HG03460 (cell line): ENCODE results near the gene EIF1.

Experiments
- ATAC-seq: cut with Tn5 transposase; IDR thresholded peaks from one replicate; pipeline ENCODE4 v1.9.1; 2021; ENCODE audit not compliant: unreplicated experiment

Gene EIF1

GRCh38 chr17:41734139-41734948, 45.7 kb downstream of the EIF1 start, which contains the start of gene HAP1:
HAP1 (minus strand) TSS chr17:41734643; CDS start chr17:41734634, 9 bp downstream.
- ATAC-seq = no peak

- no peak for ATAC-seq
Measured at GRCh38 chr17:41734949-41735313, 46.2 kb downstream of the EIF1 start.

GRCh38 chr17:41735744-41736143, 47.1 kb downstream of the EIF1 start:
- no peak for ATAC-seq

DNA sequence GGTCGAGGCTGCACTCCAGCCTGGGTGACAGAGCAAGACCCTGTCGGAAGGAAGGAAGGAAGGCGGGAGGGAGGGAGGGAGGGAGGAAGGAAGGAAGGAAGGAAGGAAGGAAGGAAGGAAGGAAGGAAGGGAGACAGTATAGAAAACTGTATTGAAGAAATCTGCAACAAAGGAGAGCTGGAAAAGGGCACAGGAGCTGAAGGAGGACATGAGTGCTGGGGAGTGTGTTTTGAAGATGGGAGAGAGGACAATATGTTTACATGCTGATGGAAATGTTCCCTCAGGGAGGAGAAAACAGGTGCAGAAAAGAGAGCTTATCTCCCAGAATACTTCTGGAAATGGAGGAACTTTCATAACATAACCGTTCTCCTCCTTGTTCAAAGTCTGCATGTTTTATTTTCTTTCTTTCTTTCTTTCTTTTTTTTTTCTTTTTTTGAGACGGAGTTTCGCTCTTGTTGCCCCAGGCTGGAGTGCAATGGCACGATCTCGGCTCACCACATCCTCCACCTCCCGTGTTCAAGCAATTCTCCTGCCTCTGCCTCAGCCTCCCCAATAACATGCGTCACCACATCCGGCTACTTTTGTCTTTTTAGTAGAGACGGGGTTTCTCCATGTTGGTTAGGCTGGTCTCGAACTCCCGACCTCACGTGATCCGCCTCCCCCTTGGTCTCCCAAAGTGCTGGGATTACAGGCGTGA, 48.4 kb downstream of the EIF1 start:
- no peak for ATAC-seq

DNA sequence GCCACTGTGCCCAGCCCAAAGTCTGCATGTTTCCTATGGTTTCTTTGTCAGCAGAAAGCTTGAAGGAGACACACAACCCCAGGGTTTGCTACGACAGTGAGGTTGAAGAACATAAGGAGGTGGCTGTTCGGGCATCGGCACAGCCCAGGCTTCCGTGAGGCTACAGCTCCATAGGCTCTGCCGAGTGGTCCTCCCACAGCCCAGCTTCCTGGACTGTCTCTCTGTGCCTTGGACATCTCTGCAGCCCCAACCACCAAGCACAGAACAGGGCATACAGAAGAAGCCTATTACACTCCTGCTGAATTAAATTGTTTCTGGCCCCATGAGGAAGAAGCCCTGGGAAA, 49.0 kb downstream of the EIF1 start:
- no peak for ATAC-seq

- ATAC-seq = no peak
Measured at GRCh38 chr17:41738077-41738800, 49.6 kb downstream of the EIF1 start.

DNA sequence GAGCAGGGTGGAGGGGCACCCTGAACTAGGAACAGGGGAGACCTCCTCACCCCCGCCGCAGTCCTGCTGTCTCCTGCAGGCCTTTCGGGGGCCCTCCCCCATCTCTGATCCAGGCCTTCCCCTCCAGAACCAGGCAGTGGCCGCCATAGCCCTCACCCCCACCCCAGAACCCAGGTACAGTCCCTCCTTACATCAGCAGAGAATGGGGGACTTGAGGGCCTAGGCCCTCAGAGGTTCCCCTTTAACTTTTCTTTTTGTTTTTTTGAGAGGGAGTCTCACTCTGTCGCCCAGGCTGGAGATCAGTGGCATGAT, 50.1 kb downstream of the EIF1 start:
- ATAC-seq = no peak

DNA sequence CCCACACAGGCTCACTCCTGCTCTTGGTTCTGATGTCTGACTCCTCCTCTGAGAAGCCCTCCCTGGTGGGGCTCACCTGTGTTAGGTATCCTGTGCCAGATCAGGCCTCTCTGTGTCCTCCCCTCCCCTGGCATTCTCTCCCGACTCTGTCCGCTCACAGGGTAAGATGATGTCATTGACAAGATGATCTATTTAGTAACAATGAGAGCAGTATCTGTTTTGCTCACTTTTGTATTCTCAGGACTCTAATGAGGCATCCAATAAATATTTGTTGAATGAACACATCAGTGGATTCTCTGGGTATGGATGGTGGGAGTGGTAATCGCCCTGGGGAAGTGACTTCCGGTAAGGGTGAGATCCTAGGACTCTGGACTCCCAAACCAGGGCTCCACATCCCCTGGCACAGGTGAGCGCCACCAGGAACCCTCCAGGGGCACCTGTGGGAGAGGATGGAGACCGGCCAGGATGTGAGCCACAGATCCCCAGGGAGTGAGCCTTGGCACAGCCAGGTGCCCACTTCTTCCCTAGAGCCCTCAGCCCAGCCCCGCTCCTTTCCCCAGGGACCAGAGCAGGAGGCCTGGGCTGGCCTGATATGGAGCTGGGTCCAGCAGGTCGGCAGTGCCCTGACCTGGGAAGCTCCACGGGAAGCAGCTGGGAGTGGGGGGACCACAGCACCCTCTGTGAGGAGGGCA, 51.1 kb downstream of the EIF1 start:
- no peak for ATAC-seq

DNA sequence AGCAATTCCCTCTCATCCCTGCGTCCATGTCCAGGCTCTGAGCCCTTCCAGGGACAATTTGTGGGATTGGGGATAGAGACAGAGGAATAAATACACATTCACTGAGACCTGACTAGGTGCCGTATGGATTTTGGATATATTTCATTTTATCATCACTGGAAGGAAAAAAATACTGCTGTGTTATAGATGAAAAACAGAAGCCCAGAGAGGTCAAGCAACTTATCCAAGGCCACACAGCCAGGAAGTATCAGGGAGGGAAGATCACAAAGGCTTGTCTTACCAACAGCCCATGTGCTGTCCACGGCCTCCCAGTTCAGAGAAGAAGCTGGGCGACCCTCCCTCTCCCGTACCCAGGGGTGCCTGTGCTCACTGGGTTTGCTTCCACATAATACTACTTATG, 51.8 kb downstream of the EIF1 start:
- no peak for ATAC-seq

GRCh38 chr17:41741709-41742108, 53.0 kb downstream of the EIF1 start:
- no peak for ATAC-seq
